Epithelial cell of esophagus (primary cell): Measurements from ENCODE around the gene CAMK2B.
A peak's percentile ranks its signal among the peaks of the same experiment; 100 is the strongest.

Experiments
- DNase-seq: peaks from one replicate; pipeline ENCODE4 v3.0.0; 2010; ENCODE audit warnings: low read depth
- H3K4me3 ChIP-seq: 2 replicates; pipeline ENCODE4 v1.5.1; 2011; ENCODE audit warnings: mild to moderate bottlenecking, low read length, control low read depth
- TF ChIP-seq, protein P1 (sequence below): IDR thresholded peaks from 2 replicates; pipeline ENCODE4 v1.5.1; 2011; ENCODE audit warnings: low read depth, mild to moderate bottlenecking, low read length, control low read depth, inconsistent platforms; ENCODE audit not compliant: insufficient read depth; ENCODE audit errors: missing control alignments

The CAMK2B gene

DNA sequence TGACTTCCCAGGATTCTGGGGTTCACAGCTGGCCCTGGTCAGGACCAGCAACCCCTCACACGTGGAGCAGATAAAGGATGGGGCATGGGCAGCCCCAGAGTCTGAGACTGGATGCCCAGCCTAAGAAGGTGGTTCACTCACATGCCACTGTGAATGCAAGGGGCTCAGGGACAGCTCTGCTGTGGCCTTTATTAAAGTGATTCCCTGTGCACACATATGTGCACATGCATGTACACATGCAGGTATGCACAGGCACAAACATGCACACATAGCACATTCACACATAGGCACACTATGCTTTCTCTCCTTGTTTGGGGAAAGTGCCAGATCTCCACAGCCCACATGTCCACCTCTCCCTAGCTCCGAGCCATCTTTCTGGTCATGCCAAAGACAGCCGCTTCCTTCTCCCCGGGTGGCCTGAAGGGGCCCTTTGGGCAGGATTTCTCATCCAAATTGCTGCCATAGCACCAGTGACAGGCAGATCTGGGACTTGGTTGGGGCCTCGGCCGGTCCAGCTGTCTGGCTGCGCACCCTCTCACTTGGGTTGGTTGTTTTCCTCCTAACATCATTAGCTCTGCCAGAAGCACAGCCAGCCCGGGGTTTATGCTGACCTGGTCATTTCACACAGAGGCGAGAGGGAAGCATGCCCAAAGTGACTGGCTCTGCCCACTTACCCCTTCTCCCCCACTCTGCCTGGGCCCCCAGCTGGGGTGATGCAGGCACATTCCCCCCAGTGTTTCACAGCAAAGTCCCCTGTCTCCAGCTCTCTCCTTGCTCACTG, 137.6 kb downstream of the CAMK2B start:
- no peak overlapping the region for H3K4me3 ChIP-seq
- DNase-seq = no peak
- TF ChIP-seq, protein P1, sequence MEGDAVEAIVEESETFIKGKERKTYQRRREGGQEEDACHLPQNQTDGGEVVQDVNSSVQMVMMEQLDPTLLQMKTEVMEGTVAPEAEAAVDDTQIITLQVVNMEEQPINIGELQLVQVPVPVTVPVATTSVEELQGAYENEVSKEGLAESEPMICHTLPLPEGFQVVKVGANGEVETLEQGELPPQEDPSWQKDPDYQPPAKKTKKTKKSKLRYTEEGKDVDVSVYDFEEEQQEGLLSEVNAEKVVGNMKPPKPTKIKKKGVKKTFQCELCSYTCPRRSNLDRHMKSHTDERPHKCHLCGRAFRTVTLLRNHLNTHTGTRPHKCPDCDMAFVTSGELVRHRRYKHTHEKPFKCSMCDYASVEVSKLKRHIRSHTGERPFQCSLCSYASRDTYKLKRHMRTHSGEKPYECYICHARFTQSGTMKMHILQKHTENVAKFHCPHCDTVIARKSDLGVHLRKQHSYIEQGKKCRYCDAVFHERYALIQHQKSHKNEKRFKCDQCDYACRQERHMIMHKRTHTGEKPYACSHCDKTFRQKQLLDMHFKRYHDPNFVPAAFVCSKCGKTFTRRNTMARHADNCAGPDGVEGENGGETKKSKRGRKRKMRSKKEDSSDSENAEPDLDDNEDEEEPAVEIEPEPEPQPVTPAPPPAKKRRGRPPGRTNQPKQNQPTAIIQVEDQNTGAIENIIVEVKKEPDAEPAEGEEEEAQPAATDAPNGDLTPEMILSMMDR = no peak

- TF ChIP-seq, protein P1 = no peak
Observed at GRCh38 chr7:44186736-44187135, 138.7 kb downstream of the CAMK2B start.

GRCh38 chr7:44185729-44186128, 139.7 kb downstream of the CAMK2B start:
- no peak overlapping the region for H3K4me3 ChIP-seq
- TF ChIP-seq, protein P1 = no peak
- DNase-seq = no peak

More at GRCh38 chr7:44186736-44187135, 138.7 kb downstream of the CAMK2B start:
- DNase-seq = no peak
- H3K4me3 ChIP-seq = no peak overlapping the region

DNA sequence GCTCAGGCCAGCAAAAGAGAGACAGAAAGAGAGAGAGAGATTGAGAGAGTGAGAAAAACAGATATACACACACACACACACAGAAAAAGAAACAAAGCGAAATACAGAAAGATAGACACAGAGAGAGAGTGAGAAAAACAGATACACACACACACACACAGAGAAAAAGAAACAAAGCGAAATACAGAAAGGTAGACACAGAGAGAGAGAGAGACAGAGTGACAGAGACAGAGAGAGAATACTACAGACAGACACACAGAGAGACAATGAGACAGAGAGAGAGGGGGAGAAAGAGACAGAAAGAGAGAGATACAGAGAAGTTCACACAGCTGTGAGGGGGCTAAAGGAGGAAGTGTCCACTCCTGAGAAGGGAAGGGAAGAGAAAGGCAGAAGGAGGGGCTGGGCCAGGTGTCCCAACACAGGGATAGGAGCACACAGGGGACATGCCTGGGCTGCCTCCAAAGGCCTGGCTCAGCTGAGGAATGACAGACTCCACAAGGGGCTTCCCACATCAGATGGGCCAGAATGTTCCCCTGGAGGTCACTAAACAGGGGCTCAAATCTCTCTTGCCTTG, 140.4 kb downstream of the CAMK2B start:
- TF ChIP-seq, protein P1 = no peak
- no peak for DNase-seq
- H3K4me3 ChIP-seq = no peak overlapping the region

DNA sequence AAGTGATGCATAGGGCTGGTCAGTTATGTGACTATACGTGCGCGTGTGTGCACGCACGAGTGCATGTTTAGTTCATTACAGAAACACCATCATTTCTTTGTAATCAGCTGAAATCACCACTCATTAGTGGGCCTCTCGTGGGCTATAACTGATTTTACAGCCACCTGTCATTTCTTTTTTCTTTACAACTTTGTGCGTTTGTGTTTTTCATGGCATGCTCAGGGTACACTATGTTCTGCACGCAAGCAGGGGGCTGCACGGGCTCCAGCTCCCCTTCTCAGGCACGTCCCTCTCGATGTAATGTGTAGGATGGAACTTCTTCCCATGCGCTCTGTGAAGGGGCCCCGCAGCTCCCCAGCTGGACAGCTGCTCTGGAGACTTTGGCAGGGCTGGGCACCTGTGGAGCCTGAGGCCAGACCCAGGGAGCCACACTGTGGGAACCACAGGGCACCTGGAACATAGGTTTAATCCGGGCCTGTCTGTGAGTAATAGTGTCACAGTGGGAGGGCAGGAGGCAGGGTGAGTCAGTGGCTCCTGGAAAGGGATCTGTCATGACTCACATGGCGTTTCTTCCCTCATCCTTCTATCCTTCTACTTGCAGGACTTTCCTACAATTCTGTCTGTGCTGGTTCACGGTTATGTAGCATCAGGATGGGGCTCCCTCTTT, 141.1 kb downstream of the CAMK2B start:
- H3K4me3 ChIP-seq = no peak overlapping the region
- peak; percentile 95 for DNase-seq
- TF ChIP-seq, protein P1 = no peak

- no peak for DNase-seq
- TF ChIP-seq, protein P1 = no peak
- no peak overlapping the region for H3K4me3 ChIP-seq
Observed at GRCh38 chr7:44183386-44183785, 142.0 kb downstream of the CAMK2B start.
